RPMI7951 (cell line): Measurements from ENCODE around the gene CCDC57. TPM values are rescaled to one million over a fixed set of nuclear protein-coding genes. Genes with fewer than 3 reads are reported as not detected.
A peak's percentile ranks its signal among the peaks of the same experiment; 100 is the strongest.
"Not testable (repeated sequence)": the region's sequence is repeated elsewhere in the genome, so short reads cannot be mapped to it uniquely, and the experiment has no call there.

ENCODE experiments used
- DNase-seq: peaks from one replicate; pipeline ENCODE4 v3.0.0-alpha.2; 2012; ENCODE audit warnings: low read depth
- total RNA-seq: library from RNA; depleted of rRNA; stranded (reverse); fragments of >200 nt; shearing (Covaris generic); gene quantifications from 2 replicates; pipeline ENCODE4 v1.2.3, GENCODE V29; 2014

CCDC57 gene
- total RNA-seq, 1 experiment from 2014 or later: 3.7 TPM

DNA sequence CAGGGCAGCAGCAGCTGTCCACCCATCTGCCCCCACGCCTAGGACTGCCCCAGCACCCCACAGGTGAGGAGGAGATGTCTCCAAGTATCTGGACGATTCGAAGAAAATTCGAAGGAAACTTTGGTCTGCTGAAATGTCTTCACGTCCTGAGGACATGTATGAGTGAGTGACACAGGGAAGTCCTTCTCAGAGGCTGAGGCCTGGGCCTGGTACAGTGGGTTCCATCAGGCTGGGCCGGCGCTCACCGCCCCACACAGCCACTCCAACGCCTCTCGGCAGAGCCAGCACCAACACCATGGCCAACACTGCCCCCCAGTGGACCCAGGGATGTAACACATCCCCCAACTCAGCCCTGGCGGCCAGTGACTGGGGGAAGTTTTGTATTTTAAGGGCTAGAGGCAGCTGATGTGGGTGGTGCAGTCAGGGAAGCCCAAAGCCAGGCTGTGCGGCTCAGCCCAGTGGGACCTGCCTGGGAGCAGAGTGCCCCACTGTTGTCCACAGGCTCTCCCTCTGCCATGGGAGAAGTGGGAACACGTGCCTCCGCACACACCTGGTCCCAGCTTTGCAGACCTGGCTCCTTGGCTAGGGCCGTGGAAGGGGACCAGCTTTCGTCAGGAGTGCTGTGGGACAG is 58.8 kb downstream of the CCDC57 start:
- DNase-seq: peak; percentile 41

- no peak for DNase-seq
Observed at GRCh38 chr17:82153295-82153691, 59.3 kb downstream of the CCDC57 start.

DNA sequence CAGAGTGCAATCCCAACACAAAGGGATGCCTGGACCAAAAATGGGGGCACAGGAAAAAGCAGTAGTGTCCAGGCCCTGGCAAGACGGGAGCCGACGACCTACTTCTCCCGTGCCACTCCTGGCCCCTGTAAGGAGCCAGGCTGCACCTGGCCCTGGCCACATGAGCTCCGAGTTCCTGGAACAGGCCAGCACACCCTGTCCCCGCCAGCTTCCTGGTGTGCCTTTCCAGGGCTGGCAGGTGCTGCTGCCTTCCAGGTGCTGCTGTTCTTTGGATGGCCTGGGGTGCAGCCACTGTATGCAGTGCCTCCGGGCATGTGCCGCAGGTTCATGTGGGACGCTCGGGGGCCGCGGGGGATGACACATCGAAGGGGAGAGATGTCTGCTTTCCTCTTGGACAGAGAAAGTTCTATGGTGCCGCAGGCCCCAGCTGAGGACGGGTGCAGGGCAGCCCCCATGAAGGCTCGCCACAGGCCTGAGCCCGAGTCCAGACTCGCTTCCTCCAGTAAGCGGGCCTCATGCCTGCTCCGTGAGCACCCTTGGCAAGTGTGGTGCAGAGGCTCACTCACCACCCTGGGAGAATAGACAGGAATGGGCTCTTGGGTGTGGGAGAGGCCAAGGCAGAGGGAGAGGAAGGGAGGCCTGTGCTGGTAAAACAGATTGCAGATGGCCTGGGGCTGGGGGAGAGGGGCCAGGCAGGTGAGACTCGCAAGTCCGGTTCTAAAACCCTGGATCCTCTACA is 59.9 kb downstream of the CCDC57 start:
- DNase-seq: no peak

DNA sequence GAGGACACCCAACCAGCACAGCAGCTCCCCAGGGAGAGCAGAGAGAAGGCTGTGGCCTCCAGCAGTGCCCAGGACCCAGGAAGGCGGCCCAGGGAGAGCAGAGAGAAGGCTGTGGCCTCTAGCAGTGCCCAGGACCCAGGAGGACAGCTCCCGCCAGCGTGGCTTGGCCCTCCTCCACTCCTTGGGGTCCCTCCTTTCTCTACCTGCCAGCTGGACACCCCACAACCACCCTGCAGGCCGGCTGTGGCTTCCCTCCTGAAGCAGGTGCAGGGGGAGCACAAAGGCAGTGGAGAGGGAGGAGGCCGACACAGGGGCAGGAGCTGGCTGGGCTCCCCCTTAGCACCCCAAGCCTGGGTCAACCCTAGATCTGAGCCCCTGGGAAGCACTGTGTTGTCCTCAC is 60.5 kb downstream of the CCDC57 start:
- DNase-seq: no peak

- no peak for DNase-seq
Observed at GRCh38 chr17:82151106-82151957, 61.3 kb downstream of the CCDC57 start.

GRCh38 chr17:82149401-82150099 is 63.1 kb downstream of the CCDC57 start:
- DNase-seq: no peak

DNA sequence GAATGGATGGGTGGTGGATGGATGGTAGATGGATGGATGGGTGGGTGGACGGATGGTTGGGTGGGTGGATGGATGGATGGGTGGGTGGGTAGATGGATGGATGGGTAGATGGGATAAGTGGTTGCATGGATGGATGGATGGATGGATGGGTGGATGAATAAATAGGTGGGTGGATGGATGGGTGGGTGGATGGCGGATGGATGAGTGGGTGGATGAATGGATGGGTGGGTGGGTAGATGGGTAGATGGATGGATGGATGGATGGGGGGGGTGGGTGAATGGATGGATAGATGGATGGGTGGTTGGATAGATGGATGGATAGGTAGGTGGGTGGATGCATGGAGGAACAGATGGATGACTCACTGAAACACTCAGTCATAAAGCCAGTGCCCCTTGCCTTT is 63.6 kb downstream of the CCDC57 start:
- DNase-seq: peak; percentile 5

- DNase-seq: no peak
Observed at GRCh38 chr17:82148011-82148410, 64.6 kb downstream of the CCDC57 start.

DNA sequence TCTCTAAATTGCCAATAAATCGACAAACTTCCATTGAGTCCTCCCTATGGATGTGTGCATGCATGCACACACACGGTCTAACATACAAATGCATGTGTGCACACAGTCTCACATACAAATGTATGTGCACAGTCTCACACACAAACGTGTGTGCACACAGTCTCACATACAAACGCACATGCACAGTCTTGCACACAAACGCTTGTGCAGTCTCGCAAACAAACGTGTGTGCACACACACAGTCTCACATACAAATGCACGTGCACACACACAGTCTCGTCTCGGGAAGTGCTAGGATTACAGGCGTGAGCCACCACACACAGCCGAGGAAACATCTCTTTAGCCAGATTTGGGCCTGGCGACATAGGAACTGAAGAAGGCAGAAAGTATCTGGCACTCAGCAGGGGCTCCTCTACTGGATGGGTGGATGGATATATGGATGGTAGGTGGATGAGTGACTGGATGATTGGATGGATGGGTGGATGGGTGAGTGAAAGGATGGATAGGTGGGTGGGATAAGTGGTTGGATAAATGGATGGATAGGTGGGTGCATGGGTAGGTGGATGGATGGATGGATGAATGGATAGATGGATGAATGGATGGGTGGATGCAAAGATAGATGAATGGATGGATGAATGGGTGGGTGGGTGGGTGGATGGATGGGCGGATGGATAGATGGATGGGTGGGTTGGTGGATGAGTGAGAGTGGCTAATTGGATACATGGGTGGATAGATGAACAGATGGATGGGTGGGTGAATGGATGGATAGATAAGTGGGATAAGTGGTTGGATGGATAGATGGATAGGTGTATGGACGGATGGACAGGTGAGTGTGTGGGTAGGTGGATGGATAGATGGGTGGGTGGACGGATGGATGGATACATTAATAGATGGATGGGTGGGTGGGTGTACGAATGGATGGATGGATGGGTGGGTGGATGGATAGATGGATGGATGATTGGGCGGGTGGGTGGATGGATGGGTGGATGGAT is 65.7 kb downstream of the CCDC57 start:
- no peak for DNase-seq

DNA sequence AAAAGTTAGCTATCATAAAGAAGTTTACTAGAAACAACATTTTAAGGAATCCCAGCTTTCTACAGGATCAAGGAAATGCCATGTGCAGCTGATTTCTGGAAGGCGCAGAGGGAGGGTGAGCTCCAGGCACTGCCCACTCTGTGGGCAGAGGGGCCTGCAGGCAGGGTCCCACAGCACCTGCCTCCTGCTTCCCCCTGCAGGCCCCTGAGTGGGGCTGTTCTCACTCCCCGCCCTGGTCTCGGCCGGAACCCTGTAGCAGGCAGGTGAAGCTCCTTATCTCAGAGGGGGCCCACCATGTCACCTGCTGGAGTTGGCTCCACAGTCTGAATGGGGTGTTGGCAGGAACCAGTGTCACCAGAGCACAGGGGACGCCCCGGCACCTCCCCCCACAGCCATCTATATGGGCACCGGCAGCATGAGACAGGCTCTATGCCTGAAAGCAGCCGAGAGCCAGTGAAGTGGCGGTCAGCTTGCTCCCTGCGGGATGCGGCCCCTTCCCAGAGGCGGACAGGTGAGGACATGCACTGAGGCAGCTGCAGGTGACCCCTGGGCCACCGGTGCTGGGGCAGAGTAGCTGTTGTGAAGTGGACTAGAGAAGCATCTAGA is 67.0 kb downstream of the CCDC57 start:
- DNase-seq: no peak

DNA sequence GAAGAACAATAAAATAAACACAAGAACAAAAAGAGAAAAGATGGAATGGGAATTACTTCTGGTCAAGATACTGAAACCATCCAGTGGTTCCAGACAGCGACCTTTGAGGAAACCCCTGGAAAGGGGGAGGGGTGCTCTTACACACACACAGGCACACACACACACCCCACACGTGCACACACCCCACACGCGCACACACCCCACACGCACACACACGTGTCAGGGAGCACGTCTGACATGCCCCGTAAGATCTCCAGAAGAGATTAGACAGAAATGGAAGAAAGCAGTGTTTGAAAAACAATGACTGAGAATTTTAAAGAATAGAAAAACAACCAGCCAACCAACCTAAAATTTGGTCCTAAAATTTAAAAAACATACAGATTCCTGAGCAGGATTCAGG is 69.3 kb downstream of the CCDC57 start:
- no peak for DNase-seq

DNA sequence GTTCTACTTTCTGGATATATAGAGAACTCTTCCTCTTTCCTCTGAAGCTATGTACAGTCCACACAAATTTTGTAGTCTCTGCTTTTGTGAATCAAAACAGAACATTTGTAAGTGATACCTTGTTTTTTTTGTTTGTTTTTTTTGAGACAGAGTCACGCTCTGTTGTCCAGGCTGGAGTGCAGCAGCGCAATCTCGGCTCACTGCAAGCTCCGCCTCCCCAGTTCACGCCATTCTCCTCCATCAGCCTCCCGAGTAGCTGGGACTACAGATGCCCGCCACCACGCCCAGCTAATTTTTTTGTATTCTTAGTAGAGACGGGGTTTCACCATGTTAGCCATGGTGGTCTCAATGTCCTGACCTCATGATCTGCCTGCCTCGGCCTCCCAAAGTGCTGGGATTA is 72.7 kb downstream of the CCDC57 start:
- DNase-seq: not testable (repeated sequence)

DNA sequence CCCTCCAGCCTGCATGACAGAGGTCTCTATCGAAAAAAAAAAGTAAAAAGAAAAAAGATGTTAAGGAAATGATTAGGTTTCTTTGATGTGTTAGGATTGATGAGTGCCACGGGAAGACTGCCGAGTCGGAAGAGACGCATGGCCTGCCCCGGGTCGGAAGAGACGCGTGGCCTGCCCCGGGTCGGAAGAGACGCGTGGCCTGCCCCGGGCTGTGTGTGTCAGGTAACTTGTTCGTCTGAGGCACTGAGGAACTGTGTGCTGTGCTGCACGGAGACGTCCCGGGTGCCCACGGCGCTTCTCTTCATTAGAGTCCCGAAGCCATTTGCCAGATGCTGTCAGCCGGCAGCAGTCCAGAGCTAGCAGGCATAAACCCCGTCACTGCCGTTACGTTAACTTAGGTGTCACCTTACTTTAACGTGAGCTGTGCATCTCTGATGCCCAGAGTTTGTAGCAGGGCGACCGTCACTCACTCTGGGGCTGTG is 74.1 kb downstream of the CCDC57 start:
- DNase-seq: no peak

DNA sequence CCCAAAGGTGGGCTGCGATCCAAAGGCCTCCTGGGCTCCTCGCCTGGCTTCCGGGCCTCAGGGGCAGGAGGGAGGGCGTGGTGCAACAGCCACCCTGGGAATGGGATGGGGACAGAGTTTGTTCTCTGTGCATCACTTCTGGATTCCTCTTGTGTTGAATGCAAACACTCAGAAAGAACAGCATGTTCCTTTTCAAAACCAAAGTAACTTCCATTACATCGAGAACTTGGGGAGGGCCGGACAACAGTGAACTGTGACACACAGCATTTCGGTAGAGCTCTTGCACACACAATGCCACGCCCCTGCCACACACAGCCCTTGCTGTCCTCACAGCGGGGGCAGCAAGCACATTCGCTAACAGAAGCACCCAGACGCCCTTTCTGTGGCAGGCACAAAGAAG is 78.5 kb downstream of the CCDC57 start:
- DNase-seq: no peak

DNA sequence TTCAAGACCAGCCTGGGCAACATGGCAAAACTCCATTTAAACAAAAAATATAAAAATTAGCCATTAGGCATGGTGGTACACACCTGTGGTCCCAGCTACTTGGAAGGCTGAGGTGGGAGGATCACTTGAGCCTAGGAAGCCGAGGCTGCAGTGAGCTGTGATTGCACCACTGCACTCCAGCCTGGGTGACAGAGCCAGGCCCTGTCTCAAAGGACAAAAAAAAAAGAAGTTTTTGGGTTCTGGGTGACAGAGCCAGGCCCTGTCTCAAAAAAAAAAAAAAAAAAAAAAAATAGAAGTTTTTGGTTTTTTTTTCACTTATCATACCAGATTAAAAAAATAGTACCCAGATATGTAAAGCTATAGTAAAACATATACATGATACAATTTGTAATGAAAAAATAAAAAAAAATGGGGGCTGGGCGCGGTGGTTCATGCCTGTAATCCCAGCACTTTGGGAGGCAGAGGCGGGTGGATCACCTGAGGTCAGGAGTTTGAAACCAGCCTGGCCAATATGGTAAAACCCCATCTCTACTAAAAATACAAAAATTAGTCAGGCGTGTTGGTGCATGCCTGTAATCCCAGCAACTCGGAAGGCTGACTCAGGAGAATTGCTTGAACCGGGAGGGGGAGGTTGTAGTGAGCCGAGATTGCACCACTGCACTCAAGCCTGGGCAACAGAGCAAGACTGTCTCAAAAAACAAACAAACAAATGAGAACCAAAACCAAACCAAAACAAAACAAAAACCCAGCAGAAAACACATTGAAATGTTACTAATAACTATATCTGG is 79.3 kb downstream of the CCDC57 start:
- DNase-seq: not testable (repeated sequence)

DNA sequence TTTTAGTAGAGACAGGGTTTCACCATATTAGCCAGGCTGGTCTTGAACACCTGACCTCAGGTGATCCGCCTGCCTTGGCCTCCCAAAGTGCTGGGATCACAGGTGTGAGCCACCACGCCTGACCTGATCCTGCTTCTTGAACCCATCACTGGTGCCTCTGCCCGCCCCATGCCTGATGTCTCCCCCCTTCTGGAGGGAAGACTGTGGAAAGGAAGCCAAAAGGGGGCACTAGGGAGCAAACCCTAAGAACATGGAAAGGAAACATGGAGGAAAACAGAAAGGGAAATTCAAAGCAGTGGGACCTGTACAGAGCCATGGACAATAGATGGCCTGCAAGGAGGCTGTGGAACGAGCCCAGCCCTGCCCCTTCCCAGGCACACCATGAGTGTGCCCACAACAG is 83.5 kb downstream of the CCDC57 start:
- no peak for DNase-seq

GRCh38 chr17:82128287-82128686 is 84.4 kb downstream of the CCDC57 start:
- DNase-seq: no peak

DNA sequence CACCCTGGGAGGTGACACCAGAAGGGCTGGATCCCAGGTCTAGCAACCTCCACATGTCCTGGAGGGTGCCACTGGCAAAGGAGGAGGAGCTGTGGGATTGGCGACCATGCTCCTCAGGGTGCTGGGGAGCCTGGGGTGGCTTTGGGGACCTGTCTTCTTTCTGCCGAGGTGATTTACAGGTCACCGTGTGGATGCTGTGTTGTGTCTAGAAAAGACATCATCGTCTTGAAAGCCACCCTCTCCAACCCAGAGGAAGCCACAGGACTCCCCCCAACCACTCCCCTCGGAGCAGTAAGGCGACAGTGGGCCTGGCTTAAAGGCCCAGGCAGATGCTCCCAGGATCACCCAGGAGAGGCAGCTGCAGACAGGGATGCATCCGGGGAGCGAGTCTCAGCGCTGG is 84.9 kb downstream of the CCDC57 start:
- no peak for DNase-seq

DNA sequence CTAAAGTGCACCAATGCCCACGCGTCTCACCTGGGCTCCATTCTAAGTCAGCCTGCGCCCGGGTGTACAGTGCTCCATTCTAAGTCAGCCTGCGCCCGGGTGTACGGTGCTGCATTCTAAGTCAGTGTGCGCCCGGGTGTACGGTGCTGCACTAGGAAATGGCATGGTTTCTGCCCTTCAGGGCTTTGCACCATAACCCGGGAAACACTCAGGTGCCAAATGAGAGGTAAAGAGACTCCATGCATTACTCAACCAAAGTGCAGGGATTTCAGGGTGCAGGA is 85.4 kb downstream of the CCDC57 start:
- no peak for DNase-seq
